A549 (cell line): Measurements from ENCODE around the gene THSD7A. TPM values are rescaled to one million over a fixed set of nuclear protein-coding genes. Genes with fewer than 3 reads are reported as not detected.

Source experiments
- ATAC-seq, 2 experiments: fragments of 200-7000 bp in 1 of 2; fragments of >200 bp in 1 of 2; cut with Nextera tagmentation in 1 of 2; cut with Tn5 transposase in 1 of 2; 3 replicates each; pipeline versions ENCODE4 v1.8.0 to v1.9.1; 2018 to 2020; ENCODE audit warnings: mild to moderate bottlenecking in 1 of 2, moderate library complexity in 1 of 2
- CTCF ChIA-PET: fragments of 300-600 bp; sonication (Branson Sonifier 250); formaldehyde crosslinking; extraction: SDS; loops from one replicate; lab custom pipeline; 2021; ENCODE audit warnings: antibody characterized with exemption, inconsistent platforms; lab: Yijun Ruan, JAX
- POLR2A ChIA-PET: fragments of 350-600 bp; formaldehyde crosslinking; extraction: SDS; loops from one replicate; lab custom pipeline; 2021; ENCODE audit warnings: antibody characterized with exemption, inconsistent platforms; lab: Yijun Ruan, JAX
- DNase-seq, 2 experiments: peaks; one replicate each; pipeline versions ENCODE4 v3.0.0 to v3.0.0-alpha.2; 2011 to 2016; ENCODE audit warnings: low read depth in 1 of 2, low spot score in 1 of 2
- FAIRE-seq: peaks from 2 replicates; lab custom pipeline; 2011; peaks lifted over from hg19 to GRCh38; lab: Jason Lieb, UNC
- H3K27ac ChIP-seq, 2 experiments: fragments of >200 bp; sonication (Bioruptor Twin); formaldehyde crosslinking; 3 replicates each; pipeline ENCODE4 v1.5.1; 2016 to 2017
- H3K4me1 ChIP-seq: fragments of >200 bp; sonication (Bioruptor Twin); formaldehyde crosslinking; 3 replicates; pipeline ENCODE4 v1.6.1; 2016
- H3K4me2 ChIP-seq: fragments of >200 bp; sonication (Bioruptor Twin); formaldehyde crosslinking; 3 replicates; pipeline ENCODE4 v1.6.1; 2016
- H3K4me3 ChIP-seq: fragments of >200 bp; sonication (Bioruptor Twin); formaldehyde crosslinking; 3 replicates; pipeline ENCODE4 v1.5.1; 2016
- H3K9me3 ChIP-seq: fragments of >200 bp; sonication (Bioruptor Twin); formaldehyde crosslinking; 3 replicates; pipeline ENCODE4 v1.6.1; 2016
- BCL3 ChIP-seq: fragments of >200 bp; sonication (Bioruptor Twin); formaldehyde crosslinking; IDR thresholded peaks from 3 replicates; pipeline ENCODE4 v1.6.1; 2016
- CBX2 ChIP-seq: fragments of 200-600 bp; sonication (generic); IDR thresholded peaks from 2 replicates; pipeline ENCODE4 v1.6.1; 2016; ENCODE audit warnings: low read depth, mild to moderate bottlenecking, borderline replicate concordance
- CHD2 ChIP-seq: fragments of 150-350 bp; IDR thresholded peaks from 2 replicates; pipeline ENCODE4 v1.6.1; 2014; ENCODE audit warnings: low read length; ENCODE audit not compliant: partially characterized antibody
- ELK1 ChIP-seq: fragments of 150-350 bp; IDR thresholded peaks from 2 replicates; pipeline ENCODE4 v1.6.1; 2014; ENCODE audit warnings: low read depth, mild to moderate bottlenecking, low read length
- FOXS1 ChIP-seq: fragments of 250-450 bp; sonication (Bioruptor Pico); IDR thresholded peaks from 2 replicates; pipeline ENCODE4 v1.5.0; 2020; ENCODE audit warnings: mild to moderate bottlenecking, moderate library complexity
- GATA3 ChIP-seq: IDR thresholded peaks from 2 replicates; pipeline ENCODE4 v1.6.1; 2012; ENCODE audit warnings: borderline replicate concordance
- HDAC2 ChIP-seq: fragments of 200-600 bp; sonication (generic); IDR thresholded peaks from 2 replicates; pipeline ENCODE4 v1.6.1; 2016
- HOXB5 ChIP-seq: fragments of 250-450 bp; sonication (Bioruptor Pico); IDR thresholded peaks from 2 replicates; pipeline ENCODE4 v1.5.0; 2020; ENCODE audit warnings: mild to moderate bottlenecking, moderate library complexity
- JUN ChIP-seq, 2 experiments: fragments of >200 bp; sonication (Bioruptor Twin); formaldehyde crosslinking; IDR thresholded peaks; 2 replicates in 1 of 2; 3 replicates in 1 of 2; pipeline ENCODE4 v1.6.1; 2016 to 2017
- KDM1A ChIP-seq: fragments of 200-600 bp; sonication (generic); IDR thresholded peaks from 2 replicates; pipeline ENCODE4 v1.6.1; 2016; ENCODE audit warnings: low read depth, mild to moderate bottlenecking
- MAFK ChIP-seq: fragments of 450-650 bp; IDR thresholded peaks from 2 replicates; pipeline ENCODE4 v1.6.1; 2014; ENCODE audit not compliant: partially characterized antibody
- MAZ ChIP-seq: fragments of 150-350 bp; IDR thresholded peaks from 2 replicates; pipeline ENCODE4 v1.6.1; 2014; ENCODE audit warnings: antibody characterized with exemption, low read depth, low read length, borderline replicate concordance
- NPAS2 ChIP-seq: fragments of 250-450 bp; sonication (Bioruptor Pico); IDR thresholded peaks from 2 replicates; pipeline ENCODE4 v1.8.0; 2022; ENCODE audit warnings: mild to moderate bottlenecking, moderate library complexity, borderline replicate concordance
- NR3C1 ChIP-seq: fragments of >200 bp; sonication (Bioruptor Twin); formaldehyde crosslinking; IDR thresholded peaks from 3 replicates; pipeline ENCODE4 v1.6.1; 2017
- RCOR1 ChIP-seq: fragments of 150-350 bp; IDR thresholded peaks from 2 replicates; pipeline ENCODE4 v1.6.1; 2014; ENCODE audit warnings: antibody characterized with exemption, low read length, low read depth
- RNF2 ChIP-seq: fragments of 200-600 bp; sonication (generic); IDR thresholded peaks from 2 replicates; pipeline ENCODE4 v1.6.1; 2016; ENCODE audit warnings: low read depth, mild to moderate bottlenecking, antibody characterized with exemption, moderate library complexity, borderline replicate concordance
- SMC3 ChIP-seq: fragments of >200 bp; sonication (Bioruptor Twin); formaldehyde crosslinking; IDR thresholded peaks from 3 replicates; pipeline ENCODE4 v1.6.1; 2018; ENCODE audit warnings: inconsistent platforms
- ZC3H11A ChIP-seq: fragments of 450-650 bp; IDR thresholded peaks from 2 replicates; pipeline ENCODE4 v1.6.1; 2014; ENCODE audit warnings: antibody characterized with exemption, mild to moderate bottlenecking
- ZFP36 ChIP-seq: fragments of 450-650 bp; IDR thresholded peaks from 2 replicates; pipeline ENCODE4 v1.6.1; 2014; ENCODE audit warnings: borderline replicate concordance; ENCODE audit not compliant: partially characterized antibody
- ZNF302 ChIP-seq: fragments of 250-450 bp; sonication (Bioruptor Pico); IDR thresholded peaks from 2 replicates; pipeline ENCODE4 v1.9.0; 2021; ENCODE audit warnings: inconsistent platforms, mild to moderate bottlenecking, moderate library complexity
- ZSCAN20 ChIP-seq: fragments of 250-450 bp; sonication (Bioruptor Pico); IDR thresholded peaks from 2 replicates; pipeline ENCODE4 v1.8.0; 2022; ENCODE audit warnings: mild to moderate bottlenecking, moderate library complexity
- WGBS: methylation state at CpG from one replicate; pipeline ENCODE4 v1.1.6; 2017; ENCODE audit errors: missing lambda C conversion rate; 5-methylcytosine and 5-hydroxymethylcytosine counted together
- polyA plus RNA-seq, 4 experiments: library from polyadenylated mRNA; depleted of rRNA in 3 of 4; stranded (reverse); fragments of >200 nt; fragmentation: RNase III in 1 of 4; extraction: RNeasy Plus Mini Kit Qiagen cat#74134 plus additional on column Dnase treatment in 1 of 4; gene quantifications; 2 replicates in 3 of 4; 3 replicates in 1 of 4; pipeline ENCODE4 v1.2.3, GENCODE V29; 2011 to 2017
- TF ChIP-seq, protein P1 (sequence below): fragments of >200 bp; sonication (Bioruptor Twin); formaldehyde crosslinking; IDR thresholded peaks from 3 replicates; pipeline ENCODE4 v1.5.1; 2016

Gene THSD7A
- polyA plus RNA-seq, 2 of the 4 experiments (the other 2 are of a cell fraction) = 5.7 to 11.8 TPM

GRCh38 chr7:11648980-11649379 is 183.0 kb downstream of the THSD7A start:
- TF ChIP-seq ZSCAN20 (CRISPR knock-in tag) (no peak), RNF2 (no peak), HDAC2 (no peak), BCL3 (no peak), NPAS2 (no peak), GATA3 (no peak), ZFP36 (no peak), SMC3 (no peak), RCOR1 (no peak), KDM1A (no peak), ZNF302 (CRISPR knock-in tag) (no peak), CBX2 (no peak), HOXB5 (CRISPR knock-in tag) (no peak), FOXS1 (CRISPR knock-in tag) (no peak)
- TF ChIP-seq, protein P1, sequence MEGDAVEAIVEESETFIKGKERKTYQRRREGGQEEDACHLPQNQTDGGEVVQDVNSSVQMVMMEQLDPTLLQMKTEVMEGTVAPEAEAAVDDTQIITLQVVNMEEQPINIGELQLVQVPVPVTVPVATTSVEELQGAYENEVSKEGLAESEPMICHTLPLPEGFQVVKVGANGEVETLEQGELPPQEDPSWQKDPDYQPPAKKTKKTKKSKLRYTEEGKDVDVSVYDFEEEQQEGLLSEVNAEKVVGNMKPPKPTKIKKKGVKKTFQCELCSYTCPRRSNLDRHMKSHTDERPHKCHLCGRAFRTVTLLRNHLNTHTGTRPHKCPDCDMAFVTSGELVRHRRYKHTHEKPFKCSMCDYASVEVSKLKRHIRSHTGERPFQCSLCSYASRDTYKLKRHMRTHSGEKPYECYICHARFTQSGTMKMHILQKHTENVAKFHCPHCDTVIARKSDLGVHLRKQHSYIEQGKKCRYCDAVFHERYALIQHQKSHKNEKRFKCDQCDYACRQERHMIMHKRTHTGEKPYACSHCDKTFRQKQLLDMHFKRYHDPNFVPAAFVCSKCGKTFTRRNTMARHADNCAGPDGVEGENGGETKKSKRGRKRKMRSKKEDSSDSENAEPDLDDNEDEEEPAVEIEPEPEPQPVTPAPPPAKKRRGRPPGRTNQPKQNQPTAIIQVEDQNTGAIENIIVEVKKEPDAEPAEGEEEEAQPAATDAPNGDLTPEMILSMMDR = no peak
- Histone ChIP-seq H3K4me3 (no peak overlapping the region), H3K9me3 (no peaks in the 10 kb centered on the region), H3K4me2 (no peak overlapping the region), H3K4me1 (peaks cover 13% of the 10 kb centered on the region; the same call in 1 of the 3 replicates), H3K27ac (no peak overlapping the region)
- ChIA-PET POLR2A (no interaction called here), CTCF (no interaction called here)
- FAIRE-seq = no peak
- no peak for DNase-seq
- ATAC-seq = no peak; a peak in 1 of 6 replicates

DNA sequence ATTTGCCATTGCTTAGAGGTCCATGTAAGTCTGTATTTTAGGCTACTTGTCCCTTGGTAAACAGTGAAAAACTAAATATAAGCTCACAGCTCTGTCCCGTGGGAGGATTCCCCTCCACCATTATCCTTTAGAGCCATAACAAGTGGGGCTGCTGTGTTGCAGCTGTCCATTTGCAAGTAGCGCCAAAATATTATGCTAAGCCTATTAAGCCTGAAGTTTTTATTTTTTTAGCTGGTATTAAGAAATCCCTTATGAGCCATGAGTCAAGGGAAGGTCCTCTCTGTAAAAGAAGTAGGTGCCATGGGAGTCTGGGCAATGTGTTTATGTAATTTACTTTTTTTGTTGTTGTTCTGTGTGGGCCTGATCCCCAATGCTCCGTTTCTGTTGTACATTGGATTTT is 183.9 kb downstream of the THSD7A start:
- ATAC-seq = no peak
- FAIRE-seq = no peak
- CTCF ChIA-PET = interaction anchor here (0.6 to 1.0 kb wide), 3 partner anchors 17 to 1538 kb away, joined by 3 to 4 read pairs (median 3); no protein-coding TSS in a partner anchor
- TF ChIP-seq FOXS1 (CRISPR knock-in tag) = no peak
- no peak for TF ChIP-seq MAFK
- no peak for TF ChIP-seq ZSCAN20 (CRISPR knock-in tag)
- no peak for TF ChIP-seq SMC3
- POLR2A ChIA-PET = no interaction called here
- Histone ChIP-seq H3K4me1 (peaks cover 13% of the 10 kb centered on the region; the same call in 1 of the 3 replicates), H3K4me2 (no peak overlapping the region), H3K9me3 (no peaks in the 10 kb centered on the region), H3K4me3 (no peak overlapping the region), H3K27ac (no peak overlapping the region)
- DNase-seq = no peak
- 74% methylated on average over 3 of the region's 3 CpGs for WGBS

DNA sequence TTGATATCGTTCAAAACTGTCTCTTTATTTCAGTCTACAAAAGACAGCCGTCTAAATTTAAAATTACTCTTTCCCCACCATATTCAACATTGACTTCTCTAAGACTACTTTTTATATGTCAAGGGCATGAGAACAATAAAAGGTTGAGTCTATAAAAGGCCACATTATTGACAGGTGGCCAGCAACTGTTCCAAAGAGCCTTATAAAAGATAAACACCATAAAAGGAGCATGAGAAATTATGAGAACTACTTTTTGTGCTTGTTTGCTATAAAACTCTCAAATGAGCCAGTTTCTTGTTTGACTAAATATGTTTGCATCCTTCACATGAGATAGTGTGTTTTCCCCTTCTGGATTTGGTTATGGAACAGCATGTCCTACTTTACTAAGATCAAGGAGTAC is 189.2 kb downstream of the THSD7A start:
- TF ChIP-seq CHD2 (no peak), MAZ (no peak), ZSCAN20 (CRISPR knock-in tag) (no peak), JUN (IDR thresholded peaks at IDR 0.05) (no peak), ELK1 (no peak), ZC3H11A (no peak), KDM1A (no peak), NR3C1 (no peak)
- TF ChIP-seq, all 56 proteins: peak for 0
- WGBS = 59% methylated on average over 2 of the region's 2 CpGs
- peak overlapping the region in 1 of 2 experiments; percentile 41; a peak in 1 of 6 replicates for H3K27ac ChIP-seq
- POLR2A ChIA-PET = no interaction called here
- no peak for ATAC-seq
- no peaks in the 10 kb centered on the region for H3K9me3 ChIP-seq
- FAIRE-seq = no peak
- CTCF ChIA-PET = no interaction called here
- H3K4me2 ChIP-seq = peak overlapping the region; percentile 44
- no peak overlapping the region for H3K4me3 ChIP-seq
- 0 out of 3 replicates have a peak, but pooled peaks cover 4% of the 10 kb centered on the region for H3K4me1 ChIP-seq
- DNase-seq = no peak
